ENCODE results near the gene PLS3.

PLS3 gene

GRCh38 chrX:115598556-115598955 lies 37.6 kb downstream of the PLS3 start:
- peaks cover 17% of the 10 kb centered on the region for H3K27me3 ChIP-seq (ENCODE audit: insufficient read depth, low read depth, severe bottlenecking)

DNA sequence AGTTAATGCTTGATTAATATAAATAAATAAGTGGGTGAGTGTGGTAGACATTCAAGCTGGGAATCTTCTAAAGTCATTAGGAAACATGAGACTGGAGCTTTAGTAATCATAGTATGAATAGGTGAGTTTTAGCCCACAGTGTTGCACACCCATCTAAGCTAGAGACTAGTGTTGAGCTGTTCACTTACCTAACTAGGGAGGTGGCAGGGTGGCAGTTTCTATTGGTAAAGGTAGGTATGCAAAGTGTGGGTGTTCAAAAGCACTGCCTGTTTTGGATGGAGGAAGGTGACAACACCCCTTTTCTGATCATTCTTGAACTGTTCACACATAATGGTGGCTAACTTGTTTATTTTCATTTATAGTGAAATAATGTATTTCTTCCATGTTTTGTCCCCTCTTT lies 41.3 kb downstream of the PLS3 start:
- Histone ChIP-seq H3K27ac (no peak overlapping the region), H3K36me3 (no peaks in the 10 kb centered on the region), H3K9me3 (ENCODE audit: severe bottlenecking) (no peaks in the 10 kb centered on the region), H3K27me3 (ENCODE audit: insufficient read depth, low read depth, severe bottlenecking) (peaks cover 13% of the 10 kb centered on the region), H3K4me3 (ENCODE audit: low read depth, low read length) (no peak overlapping the region)
- TF ChIP-seq, protein P1, sequence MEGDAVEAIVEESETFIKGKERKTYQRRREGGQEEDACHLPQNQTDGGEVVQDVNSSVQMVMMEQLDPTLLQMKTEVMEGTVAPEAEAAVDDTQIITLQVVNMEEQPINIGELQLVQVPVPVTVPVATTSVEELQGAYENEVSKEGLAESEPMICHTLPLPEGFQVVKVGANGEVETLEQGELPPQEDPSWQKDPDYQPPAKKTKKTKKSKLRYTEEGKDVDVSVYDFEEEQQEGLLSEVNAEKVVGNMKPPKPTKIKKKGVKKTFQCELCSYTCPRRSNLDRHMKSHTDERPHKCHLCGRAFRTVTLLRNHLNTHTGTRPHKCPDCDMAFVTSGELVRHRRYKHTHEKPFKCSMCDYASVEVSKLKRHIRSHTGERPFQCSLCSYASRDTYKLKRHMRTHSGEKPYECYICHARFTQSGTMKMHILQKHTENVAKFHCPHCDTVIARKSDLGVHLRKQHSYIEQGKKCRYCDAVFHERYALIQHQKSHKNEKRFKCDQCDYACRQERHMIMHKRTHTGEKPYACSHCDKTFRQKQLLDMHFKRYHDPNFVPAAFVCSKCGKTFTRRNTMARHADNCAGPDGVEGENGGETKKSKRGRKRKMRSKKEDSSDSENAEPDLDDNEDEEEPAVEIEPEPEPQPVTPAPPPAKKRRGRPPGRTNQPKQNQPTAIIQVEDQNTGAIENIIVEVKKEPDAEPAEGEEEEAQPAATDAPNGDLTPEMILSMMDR (IDR thresholded peaks at IDR 0.05; ENCODE audit: low read depth, low read length) = no peak
- DNase-seq = no peak

More at GRCh38 chrX:115598556-115598955, 37.6 kb downstream of the PLS3 start:
- TF ChIP-seq, protein P1 (IDR thresholded peaks at IDR 0.05; ENCODE audit: low read depth, low read length) = no peak
- no peak for DNase-seq
- Histone ChIP-seq H3K4me3 (ENCODE audit: low read depth, low read length) (no peak overlapping the region), H3K27ac (no peak overlapping the region), H3K9me3 (ENCODE audit: severe bottlenecking) (no peaks in the 10 kb centered on the region), H3K36me3 (no peaks in the 10 kb centered on the region)

DNA sequence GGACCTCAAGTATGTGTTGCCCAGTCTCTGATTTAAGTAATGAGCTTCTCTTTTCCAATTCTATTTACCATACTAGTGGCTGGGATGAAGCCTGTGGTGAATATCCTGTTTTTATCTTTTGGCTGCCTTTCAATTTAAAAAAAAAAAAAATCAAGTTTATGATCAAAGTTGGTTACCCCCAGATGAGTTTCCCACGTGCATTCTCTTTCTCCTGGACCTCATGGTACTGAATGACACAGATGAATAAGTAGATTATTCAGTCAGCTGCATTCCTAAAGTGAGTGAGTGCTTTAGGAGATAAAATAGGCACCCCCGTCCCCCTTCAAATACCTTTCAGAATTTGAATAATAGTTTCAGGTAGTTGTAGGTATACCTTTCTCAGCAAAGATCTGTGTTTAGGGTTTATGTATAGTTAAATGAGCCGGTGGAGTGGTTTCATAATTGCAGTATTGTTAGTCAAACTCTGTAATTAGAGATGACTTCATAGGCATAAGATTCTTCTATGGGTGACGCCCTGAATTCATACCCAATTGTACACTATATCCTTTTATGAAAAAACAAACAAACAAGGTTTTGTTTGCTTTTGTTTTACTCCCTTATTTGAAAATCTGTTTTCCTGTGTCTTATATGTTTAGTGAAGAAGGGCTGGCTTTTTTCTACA lies 41.9 kb downstream of the PLS3 start:
- Histone ChIP-seq H3K27me3 (ENCODE audit: insufficient read depth, low read depth, severe bottlenecking) (peaks cover 13% of the 10 kb centered on the region), H3K4me3 (ENCODE audit: low read depth, low read length) (no peak overlapping the region), H3K27ac (no peak overlapping the region), H3K9me3 (ENCODE audit: severe bottlenecking) (no peaks in the 10 kb centered on the region), H3K36me3 (no peaks in the 10 kb centered on the region)
- DNase-seq = no peak
- TF ChIP-seq, protein P1 (IDR thresholded peaks at IDR 0.05; ENCODE audit: low read depth, low read length) = no peak

- Histone ChIP-seq H3K4me3 (ENCODE audit: low read depth, low read length) (no peak overlapping the region), H3K27me3 (ENCODE audit: insufficient read depth, low read depth, severe bottlenecking) (peaks cover 13% of the 10 kb centered on the region), H3K9me3 (ENCODE audit: severe bottlenecking) (no peaks in the 10 kb centered on the region), H3K36me3 (no peaks in the 10 kb centered on the region), H3K27ac (no peak overlapping the region)
- DNase-seq = no peak
- TF ChIP-seq, protein P1 (IDR thresholded peaks at IDR 0.05; ENCODE audit: low read depth, low read length) = no peak
These were observed 42.6 kb downstream of the PLS3 start for GRCh38 chrX:115603534-115604074.

- Histone ChIP-seq H3K9me3 (ENCODE audit: severe bottlenecking) (no peaks in the 10 kb centered on the region), H3K27ac (no peak overlapping the region), H3K4me3 (ENCODE audit: low read depth, low read length) (no peak overlapping the region), H3K36me3 (no peaks in the 10 kb centered on the region), H3K27me3 (ENCODE audit: insufficient read depth, low read depth, severe bottlenecking) (peaks cover 10% of the 10 kb centered on the region)
- DNase-seq = no peak
- TF ChIP-seq, protein P1 (IDR thresholded peaks at IDR 0.05; ENCODE audit: low read depth, low read length) = no peak
These were observed 45.9 kb downstream of the PLS3 start for GRCh38 chrX:115606861-115607260.

DNA sequence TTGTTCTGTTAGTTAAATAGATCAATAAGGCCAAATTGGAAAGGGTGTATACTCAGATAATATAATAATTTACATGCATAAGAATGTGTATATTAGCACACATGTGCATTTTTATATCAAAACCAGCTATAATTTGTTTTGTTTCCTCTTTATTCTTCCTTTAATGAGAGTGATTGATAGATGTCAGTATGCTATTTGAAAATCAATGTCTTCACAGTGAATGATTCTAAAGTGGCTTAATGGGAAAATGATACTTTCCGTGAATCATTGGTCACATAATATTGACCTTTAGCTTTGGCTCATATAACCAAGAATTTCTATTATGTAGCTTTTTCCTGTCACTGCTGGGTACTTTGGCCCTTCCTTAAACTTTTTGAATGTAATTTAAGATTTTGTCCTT lies 48.6 kb downstream of the PLS3 start:
- no peak overlapping the region for H3K4me3 ChIP-seq (ENCODE audit: low read depth, low read length)
- TF ChIP-seq, protein P1 (IDR thresholded peaks at IDR 0.05; ENCODE audit: low read depth, low read length) = no peak
- no peaks in the 10 kb centered on the region for H3K36me3 ChIP-seq
- H3K9me3 ChIP-seq (ENCODE audit: severe bottlenecking) = no peaks in the 10 kb centered on the region
- no peak for DNase-seq
- no peak overlapping the region for H3K27ac ChIP-seq
- peaks cover 14% of the 10 kb centered on the region for H3K27me3 ChIP-seq (ENCODE audit: insufficient read depth, low read depth, severe bottlenecking)
